K562 (cell line): ENCODE data around the gene ALCAM.

Experiments used
- ZNF347 ChIP-seq: fragments of 450-650 bp; formaldehyde crosslinking; IDR thresholded peaks from 2 replicates; pipeline ENCODE4 v1.4.0; 2020; ENCODE audit warnings: low read depth, mild to moderate bottlenecking, moderate library complexity
- TF ChIP-seq, protein P1 (sequence below): sonication (generic); formaldehyde crosslinking; IDR thresholded peaks from 2 replicates; pipeline ENCODE4 v1.8.1; 2022; ENCODE audit warnings: missing genetic modification reagents

DNA sequence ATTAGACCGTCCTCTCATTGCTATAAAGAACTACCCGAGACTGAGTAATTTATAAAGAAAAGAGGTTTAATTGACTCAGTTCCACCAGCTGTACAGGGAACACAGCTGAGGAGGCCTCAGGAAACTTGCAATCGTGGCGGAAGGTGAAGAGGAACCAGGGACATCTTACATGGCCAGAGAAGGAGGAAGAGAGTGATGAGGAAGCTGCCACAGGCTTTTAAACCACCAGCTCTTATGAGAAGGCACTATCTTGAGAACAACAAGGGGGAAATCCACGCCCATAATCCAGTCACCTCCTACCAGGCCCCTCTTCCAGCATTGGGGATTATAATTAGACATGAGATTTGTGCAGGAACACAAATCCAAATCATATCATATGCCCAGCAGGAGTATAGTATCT lies 138.5 kb downstream of the ALCAM start:
- TF ChIP-seq, protein P1, sequence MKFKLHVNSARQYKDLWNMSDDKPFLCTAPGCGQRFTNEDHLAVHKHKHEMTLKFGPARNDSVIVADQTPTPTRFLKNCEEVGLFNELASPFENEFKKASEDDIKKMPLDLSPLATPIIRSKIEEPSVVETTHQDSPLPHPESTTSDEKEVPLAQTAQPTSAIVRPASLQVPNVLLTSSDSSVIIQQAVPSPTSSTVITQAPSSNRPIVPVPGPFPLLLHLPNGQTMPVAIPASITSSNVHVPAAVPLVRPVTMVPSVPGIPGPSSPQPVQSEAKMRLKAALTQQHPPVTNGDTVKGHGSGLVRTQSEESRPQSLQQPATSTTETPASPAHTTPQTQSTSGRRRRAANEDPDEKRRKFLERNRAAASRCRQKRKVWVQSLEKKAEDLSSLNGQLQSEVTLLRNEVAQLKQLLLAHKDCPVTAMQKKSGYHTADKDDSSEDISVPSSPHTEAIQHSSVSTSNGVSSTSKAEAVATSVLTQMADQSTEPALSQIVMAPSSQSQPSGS (CRISPR knock-in tag) = no peak
- no peak for TF ChIP-seq ZNF347
